Stimulated activated CD4-positive, alpha-beta T cell treated with anti-CD3 and anti-CD28 coated beads, Interleukin-12 subunit alpha, Interleukin-12 subunit beta, amount 100 ng/mL, for 24 hours (primary cell): ENCODE results near the gene SSU72.
"Not testable (repeated sequence)": the region's sequence is repeated elsewhere in the genome, so short reads cannot be mapped to it uniquely, and the experiment has no call there.

Experiments used
- DNase-seq, 2 experiments: peaks; one replicate each; pipeline ENCODE4 v3.0.0-alpha.2; 2020; ENCODE audit warnings: low read depth in 2 of 2

Gene SSU72

DNA sequence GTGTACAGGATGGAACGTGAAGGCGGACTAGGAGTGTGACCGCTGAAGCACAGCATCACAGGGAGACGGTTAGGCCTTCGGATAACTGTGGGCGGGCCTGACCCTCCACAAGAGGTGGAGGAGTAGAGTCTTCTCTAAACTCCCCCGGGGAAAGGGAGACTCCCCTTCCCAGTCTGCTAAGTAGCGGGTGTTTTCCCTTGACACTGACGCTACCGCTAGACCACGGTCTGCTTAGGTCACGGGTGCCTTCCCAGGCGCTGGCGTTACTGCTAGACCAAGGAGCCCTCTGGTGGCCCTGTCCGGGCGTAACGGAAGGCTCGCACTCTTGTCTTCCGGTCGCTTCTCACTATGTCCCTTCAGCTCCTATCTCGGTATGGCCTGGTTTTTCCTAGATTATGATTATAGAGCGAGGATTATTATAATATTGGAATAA, 69.3 kb downstream of the SSU72 start:
- DNase-seq = not testable (repeated sequence)

DNA sequence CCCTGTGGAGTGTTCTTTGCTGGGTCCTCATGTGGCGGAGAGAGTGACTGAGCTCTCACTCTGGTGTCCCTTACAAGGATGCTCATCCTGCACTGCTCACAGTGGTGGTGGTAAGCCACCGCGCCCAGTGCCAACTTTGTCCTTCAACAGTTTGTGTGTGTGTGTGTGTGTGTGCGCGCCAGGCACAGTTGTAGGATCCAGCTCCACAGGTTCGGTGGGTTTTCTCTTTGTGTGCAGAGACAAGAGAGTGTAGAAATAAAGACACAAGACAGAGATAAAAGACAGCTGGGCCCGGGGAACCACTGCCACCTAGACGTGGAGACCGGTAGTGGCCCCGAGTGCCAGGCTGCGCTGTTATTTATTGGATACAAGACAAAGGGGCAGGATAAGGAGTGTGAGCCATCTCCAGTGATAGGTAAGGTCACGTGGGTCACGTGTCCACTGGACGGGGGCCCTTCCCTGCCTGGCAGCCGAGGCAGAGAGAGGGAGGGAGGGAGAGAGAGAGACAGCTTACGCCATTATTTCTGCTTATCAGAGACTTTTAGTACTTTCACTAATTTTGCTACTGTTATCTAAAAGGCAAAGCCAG, 69.8 kb downstream of the SSU72 start:
- peak; percentile 40 to 66 for DNase-seq

DNA sequence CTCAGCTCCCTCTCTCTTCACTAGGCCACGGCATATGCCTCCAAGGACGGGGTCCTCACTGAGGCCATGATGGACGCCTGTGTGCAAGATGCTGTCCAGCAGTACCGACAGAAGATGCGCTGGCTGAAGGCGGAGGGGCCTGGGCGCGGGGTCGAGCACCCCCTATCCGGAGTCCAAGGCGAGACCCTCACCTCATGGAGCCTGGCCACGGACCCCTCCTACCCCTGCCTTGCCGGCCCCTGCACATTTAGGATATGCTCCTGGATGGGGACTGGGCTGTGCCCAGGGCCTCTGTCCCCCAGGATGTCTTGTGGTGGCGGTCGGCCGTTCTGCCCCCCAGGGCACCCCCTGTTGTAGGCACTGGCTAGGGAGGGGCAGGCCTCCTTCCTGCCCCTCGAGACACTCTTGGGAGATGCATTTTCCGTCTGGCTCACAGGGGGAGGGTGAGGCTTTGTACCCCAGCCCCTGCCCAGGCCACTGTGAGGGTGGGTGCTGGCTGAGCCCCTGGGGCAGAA, 79.1 kb downstream of the SSU72 start:
- DNase-seq = not testable (repeated sequence)

DNA sequence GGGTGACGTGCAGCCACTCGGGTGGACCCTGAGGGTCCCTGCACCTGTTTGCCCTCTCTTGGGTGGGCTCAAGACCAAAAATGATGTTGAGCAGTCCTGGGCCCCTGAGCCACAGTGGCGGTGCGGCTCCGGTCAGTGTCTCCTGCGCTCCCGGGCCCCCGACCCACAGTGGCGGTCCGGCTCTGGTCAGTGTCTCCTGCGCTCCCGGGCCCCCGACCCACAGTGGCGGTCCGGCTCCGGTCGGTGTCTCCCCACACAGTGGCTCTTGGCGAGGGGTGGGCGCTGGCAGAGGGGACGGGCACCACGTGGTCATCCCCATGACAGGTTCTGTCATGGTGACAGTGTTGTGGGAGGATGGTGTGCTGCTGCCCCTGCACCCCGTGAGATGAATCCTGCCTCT, 80.4 kb downstream of the SSU72 start:
- DNase-seq = not testable (repeated sequence)
